Keratinocyte (primary cell): ENCODE data around the gene TMEM26.

Source experiments
- EZH2 ChIP-seq: IDR thresholded peaks from one replicate; pipeline ENCODE4 v1.6.1; 2012; ENCODE audit warnings: inconsistent platforms, mild to moderate bottlenecking, low read length, moderate library complexity
- TF ChIP-seq, protein P1 (sequence below), 3 experiments: IDR thresholded peaks in 1 of 3; conservative IDR thresholded peaks in 1 of 3; optimal IDR thresholded peaks in 1 of 3; 2 replicates in 2 of 3; 3 replicates in 1 of 3; pipeline versions ENCODE3 to v1.5.1; 2011; ENCODE audit warnings: low read length in 3 of 3, mild to moderate bottlenecking in 3 of 3, moderate library complexity in 2 of 3, control low read depth in 1 of 3, inconsistent platforms in 1 of 3; ENCODE audit not compliant: insufficient read depth in 2 of 3; ENCODE audit errors: extremely low read depth in 1 of 3

DNA sequence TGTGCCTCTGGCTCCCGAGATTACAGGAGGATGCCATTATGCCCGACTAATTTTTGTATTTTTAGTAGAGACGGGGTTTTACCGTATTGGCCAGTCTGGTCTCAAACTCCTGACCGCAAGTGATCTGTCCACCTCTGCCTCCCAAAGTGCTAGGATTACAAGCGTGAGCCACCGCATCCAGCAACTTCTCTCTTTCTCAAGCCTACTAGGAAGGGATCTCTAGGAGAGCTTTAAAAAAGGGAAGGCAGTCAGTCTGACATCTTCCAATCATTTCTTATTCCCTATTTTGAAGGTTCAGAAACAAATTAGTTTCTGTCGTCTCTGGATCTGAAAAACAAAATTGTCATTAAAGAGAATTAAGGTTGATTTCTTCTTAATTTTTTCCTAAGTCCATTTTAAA is 2.5 kb upstream of the TMEM26 start:
- no peak for TF ChIP-seq EZH2
- TF ChIP-seq, protein P1, sequence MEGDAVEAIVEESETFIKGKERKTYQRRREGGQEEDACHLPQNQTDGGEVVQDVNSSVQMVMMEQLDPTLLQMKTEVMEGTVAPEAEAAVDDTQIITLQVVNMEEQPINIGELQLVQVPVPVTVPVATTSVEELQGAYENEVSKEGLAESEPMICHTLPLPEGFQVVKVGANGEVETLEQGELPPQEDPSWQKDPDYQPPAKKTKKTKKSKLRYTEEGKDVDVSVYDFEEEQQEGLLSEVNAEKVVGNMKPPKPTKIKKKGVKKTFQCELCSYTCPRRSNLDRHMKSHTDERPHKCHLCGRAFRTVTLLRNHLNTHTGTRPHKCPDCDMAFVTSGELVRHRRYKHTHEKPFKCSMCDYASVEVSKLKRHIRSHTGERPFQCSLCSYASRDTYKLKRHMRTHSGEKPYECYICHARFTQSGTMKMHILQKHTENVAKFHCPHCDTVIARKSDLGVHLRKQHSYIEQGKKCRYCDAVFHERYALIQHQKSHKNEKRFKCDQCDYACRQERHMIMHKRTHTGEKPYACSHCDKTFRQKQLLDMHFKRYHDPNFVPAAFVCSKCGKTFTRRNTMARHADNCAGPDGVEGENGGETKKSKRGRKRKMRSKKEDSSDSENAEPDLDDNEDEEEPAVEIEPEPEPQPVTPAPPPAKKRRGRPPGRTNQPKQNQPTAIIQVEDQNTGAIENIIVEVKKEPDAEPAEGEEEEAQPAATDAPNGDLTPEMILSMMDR (optimal IDR thresholded peaks at IDR 0.05 in 1 of 3, IDR thresholded peaks at IDR 0.05 in 1 of 3, conservative IDR thresholded peaks at IDR 0.05 in 1 of 3; ENCODE audit: extremely low read depth in 1 of 3, insufficient read depth in 2 of 3, low read length in 3 of 3): no peak
